ENCODE measurements around the gene DAP3.

Gene DAP3

DNA sequence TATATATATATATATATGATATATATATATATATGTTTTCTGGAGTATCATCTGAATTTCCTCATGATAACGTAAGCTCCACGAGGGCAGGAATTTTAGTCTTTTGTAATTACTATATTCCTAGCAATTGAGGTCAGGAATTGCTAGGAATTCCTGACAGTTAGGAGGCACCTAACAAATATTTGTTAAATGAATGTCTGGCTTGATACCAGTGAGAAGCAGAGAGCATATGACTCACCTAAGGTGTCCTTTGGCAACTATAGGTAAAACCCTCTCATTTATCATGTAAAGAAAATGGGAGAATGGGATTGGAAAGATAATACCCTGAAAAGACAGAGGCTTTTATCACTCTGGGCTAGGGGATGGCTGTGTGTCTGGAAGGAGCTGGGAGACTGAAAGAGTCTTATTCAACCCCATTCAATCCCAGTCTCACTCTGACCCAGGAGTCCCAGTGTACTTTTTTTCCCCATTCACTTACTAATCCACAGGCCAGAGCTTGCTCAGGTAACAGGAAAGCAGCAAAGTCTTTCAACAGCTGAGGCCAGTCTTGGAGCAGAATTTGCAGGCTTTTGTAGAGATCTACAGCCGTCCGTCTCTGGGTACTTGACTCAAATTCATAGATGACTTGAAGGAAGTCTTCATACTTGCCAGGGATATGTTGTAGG, 71.2 kb downstream of the DAP3 start:
- TF ChIP-seq GATA2 (IDR thresholded peaks at IDR 0.05; ENCODE audit: low read depth, low read length): no peak
- no peak for TF ChIP-seq GATA3 (IDR thresholded peaks at IDR 0.05; ENCODE audit: low read depth, low read length)

DNA sequence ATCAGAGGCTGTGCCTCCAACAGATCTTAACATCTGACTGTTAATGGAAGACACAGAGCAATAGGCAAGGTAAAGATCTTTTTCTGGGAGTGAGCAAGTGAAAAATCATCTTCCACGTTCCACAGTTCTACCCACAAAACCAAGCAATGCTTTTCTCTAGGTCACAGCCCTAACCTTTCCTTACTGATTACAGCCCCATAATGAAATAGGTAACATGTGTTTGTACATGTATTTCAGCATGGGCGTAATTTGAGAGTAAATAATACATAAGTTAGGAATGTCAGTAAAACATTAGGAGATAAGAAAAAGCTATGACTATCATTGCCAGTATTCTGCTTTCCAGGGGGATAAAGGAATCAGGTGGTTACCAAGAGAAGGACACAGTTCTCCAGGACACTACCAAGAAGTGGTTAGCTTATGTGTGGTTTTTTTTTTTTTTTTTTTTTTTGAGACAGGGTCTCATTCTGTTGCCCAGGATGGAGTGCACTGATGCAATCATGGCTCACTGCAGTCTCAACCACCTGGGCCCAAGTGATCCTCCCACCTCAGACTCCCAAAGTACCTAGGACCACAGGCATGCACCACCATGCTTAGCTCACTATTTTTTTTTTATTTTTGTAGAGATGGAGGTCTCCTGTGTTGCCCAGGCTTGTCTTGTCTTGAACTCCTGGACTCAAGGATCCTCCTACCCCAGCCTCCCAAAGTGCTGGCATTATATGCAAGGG, 72.0 kb downstream of the DAP3 start:
- TF ChIP-seq GATA2 (IDR thresholded peaks at IDR 0.05; ENCODE audit: low read depth, low read length) (no peak), GATA3 (IDR thresholded peaks at IDR 0.05; ENCODE audit: low read depth, low read length) (no peak)

DNA sequence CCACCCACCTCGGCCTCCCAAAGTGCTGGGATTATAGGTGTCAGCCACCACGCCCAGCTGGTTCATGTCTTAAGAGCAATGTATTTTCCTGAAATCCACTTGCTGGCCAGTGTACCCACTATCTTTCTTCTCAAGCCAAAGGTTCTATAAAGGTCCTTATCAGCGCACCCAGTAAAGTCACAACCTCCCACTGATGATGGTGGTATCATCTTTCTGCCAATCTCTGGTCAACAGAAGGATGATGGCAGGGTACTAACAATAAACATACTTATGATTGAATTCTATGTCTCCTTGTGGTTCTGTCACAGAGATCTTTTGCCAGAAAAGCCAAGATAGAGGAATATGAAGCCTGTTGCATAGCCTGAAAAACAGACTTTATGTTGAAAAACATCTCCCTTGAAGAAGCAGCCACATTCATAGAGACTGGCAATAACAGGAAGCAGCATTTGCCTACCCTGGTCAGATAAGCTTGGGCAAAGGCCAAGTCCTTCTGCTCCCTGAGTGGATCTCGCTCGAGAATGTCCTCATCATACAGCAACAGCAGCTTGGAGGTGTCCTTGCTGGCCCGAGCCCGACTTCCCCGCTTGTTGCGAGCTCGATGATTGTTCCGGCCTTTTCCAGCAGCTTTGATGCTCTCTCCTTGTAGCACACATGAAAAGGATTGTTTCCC, 73.0 kb downstream of the DAP3 start:
- no peak for TF ChIP-seq GATA2 (IDR thresholded peaks at IDR 0.05; ENCODE audit: low read depth, low read length)
- no peak for TF ChIP-seq GATA3 (IDR thresholded peaks at IDR 0.05; ENCODE audit: low read depth, low read length)

DNA sequence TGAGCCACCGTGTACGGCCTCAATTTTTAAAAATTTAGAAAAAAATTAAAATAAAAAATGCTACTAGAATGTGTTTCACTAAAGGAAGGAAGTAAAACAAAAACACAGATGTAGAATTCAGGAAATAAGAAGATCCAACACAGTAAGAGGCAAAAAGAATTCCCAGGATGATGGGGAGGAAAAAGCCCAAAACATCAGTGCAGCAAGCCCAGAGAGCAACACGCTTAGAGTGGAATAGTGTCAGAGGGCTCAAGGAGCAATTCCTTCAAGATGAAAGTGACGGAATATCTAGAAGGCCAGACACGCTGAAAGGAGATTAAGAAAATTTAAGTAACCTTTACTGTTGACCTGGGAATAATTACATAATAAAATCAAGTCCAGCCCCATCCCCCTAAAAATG, 80.4 kb downstream of the DAP3 start:
- TF ChIP-seq GATA3 (IDR thresholded peaks at IDR 0.05; ENCODE audit: low read depth, low read length): no peak
- no peak for TF ChIP-seq GATA2 (IDR thresholded peaks at IDR 0.05; ENCODE audit: low read depth, low read length)

DNA sequence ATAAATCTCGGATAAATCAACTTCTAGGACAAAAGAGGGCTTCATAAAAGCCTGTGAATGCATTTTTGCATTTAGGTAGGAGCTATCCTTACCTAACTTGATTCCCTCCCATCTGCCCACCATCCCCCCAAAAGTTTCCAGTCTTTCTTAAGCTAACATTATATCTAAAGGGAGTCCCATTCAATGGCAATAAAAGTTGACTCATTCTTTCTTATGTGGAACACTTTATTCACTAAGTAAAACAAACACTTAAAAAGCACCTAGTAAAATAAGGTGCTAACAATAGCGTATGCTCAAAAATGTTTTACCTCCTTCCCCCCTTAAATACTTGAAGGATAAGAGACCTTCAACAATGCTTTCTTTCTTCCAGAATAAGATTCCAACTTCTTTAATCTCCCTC, 84.3 kb downstream of the DAP3 start:
- no peak for TF ChIP-seq GATA3 (IDR thresholded peaks at IDR 0.05; ENCODE audit: low read depth, low read length)
- no peak for TF ChIP-seq GATA2 (IDR thresholded peaks at IDR 0.05; ENCODE audit: low read depth, low read length)

DNA sequence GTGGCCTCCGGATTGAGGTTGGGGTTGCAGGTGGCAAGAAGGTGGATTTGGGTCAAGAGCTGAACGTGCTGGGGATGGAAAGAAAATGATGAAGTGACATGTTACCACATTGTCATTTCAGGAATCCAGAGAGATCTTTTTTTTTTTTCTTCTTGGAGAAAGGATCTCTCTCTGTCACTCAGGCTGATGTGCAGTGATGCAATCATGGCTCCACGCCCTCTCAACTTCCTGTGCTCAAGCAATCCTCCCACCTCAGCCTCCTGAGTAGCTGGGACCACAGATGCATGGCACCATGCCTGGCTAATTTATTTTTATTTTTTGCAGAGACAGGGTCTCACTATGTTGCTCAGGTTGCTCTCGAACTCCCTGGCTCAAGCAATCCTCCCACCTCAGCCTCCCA, 87.5 kb downstream of the DAP3 start:
- TF ChIP-seq GATA3 (IDR thresholded peaks at IDR 0.05; ENCODE audit: low read depth, low read length) (no peak), GATA2 (IDR thresholded peaks at IDR 0.05; ENCODE audit: low read depth, low read length) (no peak)

DNA sequence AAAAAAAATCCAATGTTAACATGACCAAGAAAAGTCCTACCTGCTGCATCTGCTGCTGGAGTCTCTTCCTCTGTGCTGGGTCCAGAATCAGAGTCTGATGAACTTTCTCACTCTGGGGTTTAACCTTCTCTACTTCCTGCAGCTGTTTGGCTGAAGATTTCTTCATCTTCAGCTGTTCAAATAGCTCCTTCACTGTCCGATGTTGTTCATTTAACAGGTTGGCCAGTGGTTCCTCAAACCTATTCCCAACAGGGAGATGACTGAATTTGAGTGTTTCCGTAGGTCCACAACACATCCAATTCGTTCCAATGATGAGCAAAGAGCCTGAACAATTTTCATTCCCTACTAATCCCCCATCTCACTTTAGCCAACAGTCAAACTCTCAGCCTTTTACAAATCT, 88.7 kb downstream of the DAP3 start:
- TF ChIP-seq GATA3 (IDR thresholded peaks at IDR 0.05; ENCODE audit: low read depth, low read length) (no peak), GATA2 (IDR thresholded peaks at IDR 0.05; ENCODE audit: low read depth, low read length) (no peak)
